Astrocyte of the cerebellum (primary cell): Measurements from ENCODE around the gene C9orf43.
A peak's percentile ranks its signal among the peaks of the same experiment; 100 is the strongest.
"Not testable (repeated sequence)": the region's sequence is repeated elsewhere in the genome, so short reads cannot be mapped to it uniquely, and the experiment has no call there.

Experiments used
- DNase-seq: peaks from one replicate; pipeline ENCODE4 v3.0.0-alpha.2; 2011; ENCODE audit warnings: low read depth
- H3K4me3 ChIP-seq: 2 replicates; pipeline ENCODE4 v1.5.1; 2011; ENCODE audit warnings: mild to moderate bottlenecking, low read depth, low read length, moderate library complexity
- CTCF ChIP-seq: IDR thresholded peaks from 2 replicates; pipeline ENCODE4 v1.5.1; 2012; ENCODE audit warnings: low read length, low read depth, moderate library complexity, mild to moderate bottlenecking; ENCODE audit errors: missing control alignments
- in situ Hi-C: cut with HindIII; loops from 2 replicates; pipeline ENCODE4 v1.10.0; 2017; ENCODE audit warnings: low sequenced_read_pairs

Gene C9orf43

DNA sequence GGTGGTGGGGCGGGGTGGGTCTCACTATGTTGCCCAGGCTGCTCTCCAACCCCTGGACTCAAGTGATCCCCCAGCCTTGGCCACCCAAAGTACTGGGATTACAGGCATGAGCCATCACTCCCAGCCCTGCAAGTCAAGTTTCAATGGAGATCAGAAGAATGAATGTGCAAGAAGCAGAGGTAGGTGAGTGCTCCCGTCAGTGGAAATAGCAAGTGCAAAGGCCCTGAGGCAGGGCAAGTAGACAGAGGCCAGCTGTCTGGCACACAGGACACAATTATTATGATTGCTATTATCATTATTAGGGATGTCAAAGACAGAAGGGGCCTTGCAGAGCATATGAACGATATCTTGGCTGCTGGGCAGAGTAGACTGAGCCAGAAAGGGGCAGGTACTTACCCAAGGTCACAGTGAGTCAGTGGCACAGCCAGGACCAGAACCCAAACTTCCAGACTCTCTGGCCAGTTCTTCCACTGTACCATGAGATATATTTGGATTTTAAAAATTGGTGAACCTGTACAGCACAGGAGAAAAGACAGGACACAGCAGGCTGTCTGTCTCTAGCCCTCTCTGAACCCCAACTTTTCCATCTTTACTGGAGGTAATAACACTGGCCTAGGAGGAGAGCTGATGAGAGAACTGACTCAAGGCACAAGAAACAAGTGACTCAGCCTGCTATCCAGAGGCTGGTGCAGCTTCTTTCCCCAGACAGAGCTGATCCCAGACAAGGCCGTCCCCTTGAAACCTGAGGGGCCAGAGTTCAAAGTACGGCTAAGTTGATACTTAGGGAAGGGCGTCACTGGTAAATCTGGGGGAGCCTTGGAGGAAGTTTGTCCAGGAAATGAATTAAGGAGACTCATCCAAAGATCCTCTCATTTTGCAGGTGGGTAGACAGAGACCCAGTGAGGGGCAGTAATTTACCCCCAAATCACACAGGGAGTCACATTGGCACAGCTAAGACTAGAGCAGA, 35.2 kb upstream of the C9orf43 start:
- no peak overlapping the region for H3K4me3 ChIP-seq
- in situ Hi-C loops = no loop called here
- DNase-seq = no peak

DNA sequence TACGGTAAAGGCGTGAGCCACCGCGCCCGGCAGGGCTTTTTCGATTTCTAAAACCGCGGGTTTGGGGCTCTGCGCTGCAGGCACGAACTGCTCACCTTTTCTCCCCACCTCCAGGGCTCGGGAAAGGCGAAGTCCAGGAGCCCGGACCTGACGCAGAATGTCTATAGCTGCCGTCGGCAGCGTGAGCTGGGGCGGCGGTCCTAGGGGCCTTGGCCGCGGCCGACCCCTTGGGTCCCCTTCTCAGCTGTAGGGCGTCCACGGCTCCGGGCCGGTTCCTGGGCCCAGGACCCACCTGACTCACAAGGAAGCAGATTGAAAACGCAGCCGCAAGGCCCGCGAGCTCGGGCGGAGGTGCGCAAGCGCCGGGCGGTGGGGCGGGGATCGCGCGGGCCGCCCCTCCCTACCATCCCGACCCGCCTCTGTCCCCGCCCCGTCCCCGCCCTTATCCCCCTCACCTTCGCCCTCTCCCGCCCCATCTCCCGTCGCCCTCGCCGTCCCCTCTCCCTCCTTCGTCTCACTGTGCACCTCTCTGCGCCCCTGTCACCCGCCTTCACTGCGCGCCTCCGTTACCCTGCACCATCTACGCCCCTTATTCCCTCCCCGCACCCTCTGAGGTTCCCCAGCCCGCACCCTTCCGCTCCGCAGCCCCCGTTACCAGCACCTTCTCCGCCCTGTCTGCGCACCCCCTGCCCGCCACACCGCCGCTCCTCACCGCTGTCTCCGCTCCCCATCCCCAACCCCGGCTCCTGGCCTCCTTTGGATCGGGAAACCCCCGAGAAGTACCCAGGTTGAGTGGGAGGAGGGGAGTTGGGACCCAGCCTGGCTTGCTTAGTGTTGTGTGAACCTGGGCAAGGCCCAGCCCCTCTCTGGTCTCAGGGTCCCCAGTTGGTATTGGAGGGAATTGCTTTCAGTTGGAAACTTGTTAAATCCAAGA, 33.6 kb upstream of the C9orf43 start, which contains the start of gene HDHD3:
Gene HDHD3 (minus strand): TSS at position 353 of the 934 bp plus-strand sequence. CDS start 2,632 bp downstream, outside the sequence.
- no peak for TF ChIP-seq CTCF
- no peak for DNase-seq
- in situ Hi-C loops = no loop called here
- peak within 1 kb of the TSS; percentile 83 for H3K4me3 ChIP-seq

More for the DNA sequence above, 35.2 kb upstream of the C9orf43 start:
- TF ChIP-seq CTCF = no peak

GRCh38 chr9:113379094-113379828, 31.3 kb upstream of the C9orf43 start:
- DNase-seq, H3K4me3 ChIP-seq, in situ Hi-C loops: not testable (repeated sequence)

- in situ Hi-C loops, DNase-seq: not testable (repeated sequence)
These were observed 30.7 kb upstream of the C9orf43 start for GRCh38 chr9:113379829-113380210.

DNA sequence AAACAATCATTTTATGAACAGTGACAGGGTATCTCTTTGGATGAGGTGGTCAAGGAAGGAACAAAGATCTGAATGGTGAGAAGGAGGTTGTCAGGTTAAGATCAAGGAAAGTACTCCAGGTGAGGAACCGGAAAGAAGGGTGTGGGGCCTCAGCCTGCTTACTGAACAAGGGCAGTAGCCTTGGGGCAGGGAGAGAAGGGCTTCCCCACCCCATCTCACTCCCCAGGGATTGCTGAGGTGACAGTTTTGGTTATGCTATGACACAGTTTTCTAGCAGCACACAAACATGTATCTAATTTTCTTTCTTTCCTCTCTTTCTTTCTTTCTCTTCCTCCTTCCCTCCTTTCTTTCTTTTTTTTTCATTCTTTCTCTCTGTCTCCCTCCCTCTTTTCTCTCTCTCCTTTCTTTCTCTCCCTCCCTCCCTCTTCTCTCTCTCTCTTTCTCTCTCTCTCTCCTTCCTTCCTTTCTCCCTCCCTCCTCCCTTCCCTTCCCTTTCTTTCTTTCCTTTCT, 29.6 kb upstream of the C9orf43 start:
- DNase-seq = no peak

More at GRCh38 chr9:113379829-113380210, 30.7 kb upstream of the C9orf43 start:
- H3K4me3 ChIP-seq = not testable (repeated sequence)

GRCh38 chr9:113381441-113381840, 29.1 kb upstream of the C9orf43 start:
- in situ Hi-C loops, DNase-seq, H3K4me3 ChIP-seq: not testable (repeated sequence)

More for the DNA sequence above, 29.6 kb upstream of the C9orf43 start:
- in situ Hi-C loops = no loop called here
- no peak overlapping the region for H3K4me3 ChIP-seq
- TF ChIP-seq CTCF = no peak

- no peak for DNase-seq
- in situ Hi-C loops = no loop called here
- no peak for TF ChIP-seq CTCF
- no peak overlapping the region for H3K4me3 ChIP-seq
These were observed 28.6 kb upstream of the C9orf43 start for GRCh38 chr9:113381909-113382411.
